ENCODE results near the gene BCL7A.
"Not testable (repeated sequence)": the region's sequence is repeated elsewhere in the genome, so short reads cannot be mapped to it uniquely, and the experiment has no call there.

BCL7A gene

GRCh38 chr12:122021822-122022392 is at the start of gene BCL7A:
Gene BCL7A, plus strand, starts transcription at chr12:122021884. Its CDS starts 208 bp downstream, at chr12:122022092.
- peak; percentile 62 for DNase-seq

- no peak for DNase-seq
Measured at GRCh38 chr12:121974026-121974985, 47.4 kb upstream of the BCL7A start.

- no peak for DNase-seq
Measured at GRCh38 chr12:121975021-121975420, 46.7 kb upstream of the BCL7A start.

- DNase-seq = no peak
Measured at GRCh38 chr12:121976950-121977349, 44.7 kb upstream of the BCL7A start.

GRCh38 chr12:121980191-121980891 is 41.3 kb upstream of the BCL7A start:
- DNase-seq = no peak

- no peak for DNase-seq
Measured at GRCh38 chr12:121980892-121981272, 40.8 kb upstream of the BCL7A start.

GRCh38 chr12:121981456-121981855 is 40.2 kb upstream of the BCL7A start:
- no peak for DNase-seq

GRCh38 chr12:121982950-121983349 is 38.7 kb upstream of the BCL7A start:
- no peak for DNase-seq

- no peak for DNase-seq
Measured at GRCh38 chr12:121983536-121984210, 38.0 kb upstream of the BCL7A start.

GRCh38 chr12:121986489-121987245 is 35.0 kb upstream of the BCL7A start:
- DNase-seq = no peak

GRCh38 chr12:121988519-121988918 is 33.2 kb upstream of the BCL7A start:
- DNase-seq = not testable (repeated sequence)

- DNase-seq = no peak
Measured at GRCh38 chr12:121989276-121990113, 32.2 kb upstream of the BCL7A start.

GRCh38 chr12:121990114-121990647 is 31.5 kb upstream of the BCL7A start:
- no peak for DNase-seq

- no peak for DNase-seq
Measured at GRCh38 chr12:121990692-121991603, 30.7 kb upstream of the BCL7A start.

- peak; percentile 57 for DNase-seq
Measured at GRCh38 chr12:121992059-121992879, 29.4 kb upstream of the BCL7A start.

- DNase-seq = no peak
Measured at GRCh38 chr12:121996050-121996944, 25.4 kb upstream of the BCL7A start.

- no peak for DNase-seq
Measured at GRCh38 chr12:121996945-121997612, 24.6 kb upstream of the BCL7A start.
